HT-29 (cell line): ENCODE data around the gene SIRT4. TPM values are rescaled to one million over a fixed set of nuclear protein-coding genes. Genes with fewer than 3 reads are reported as not detected.

ENCODE experiments used
- DNase-seq: peaks from one replicate; pipeline ENCODE4 v3.0.0-alpha.2; 2015; ENCODE audit warnings: low spot score
- total RNA-seq: library from RNA; depleted of rRNA; stranded (reverse); fragments of >200 nt; shearing (Covaris generic); gene quantifications from 2 replicates; pipeline ENCODE4 v1.2.3, GENCODE V29; 2014

The SIRT4 gene
- total RNA-seq, 1 experiment from 2014 or later = 0.05 TPM

DNA sequence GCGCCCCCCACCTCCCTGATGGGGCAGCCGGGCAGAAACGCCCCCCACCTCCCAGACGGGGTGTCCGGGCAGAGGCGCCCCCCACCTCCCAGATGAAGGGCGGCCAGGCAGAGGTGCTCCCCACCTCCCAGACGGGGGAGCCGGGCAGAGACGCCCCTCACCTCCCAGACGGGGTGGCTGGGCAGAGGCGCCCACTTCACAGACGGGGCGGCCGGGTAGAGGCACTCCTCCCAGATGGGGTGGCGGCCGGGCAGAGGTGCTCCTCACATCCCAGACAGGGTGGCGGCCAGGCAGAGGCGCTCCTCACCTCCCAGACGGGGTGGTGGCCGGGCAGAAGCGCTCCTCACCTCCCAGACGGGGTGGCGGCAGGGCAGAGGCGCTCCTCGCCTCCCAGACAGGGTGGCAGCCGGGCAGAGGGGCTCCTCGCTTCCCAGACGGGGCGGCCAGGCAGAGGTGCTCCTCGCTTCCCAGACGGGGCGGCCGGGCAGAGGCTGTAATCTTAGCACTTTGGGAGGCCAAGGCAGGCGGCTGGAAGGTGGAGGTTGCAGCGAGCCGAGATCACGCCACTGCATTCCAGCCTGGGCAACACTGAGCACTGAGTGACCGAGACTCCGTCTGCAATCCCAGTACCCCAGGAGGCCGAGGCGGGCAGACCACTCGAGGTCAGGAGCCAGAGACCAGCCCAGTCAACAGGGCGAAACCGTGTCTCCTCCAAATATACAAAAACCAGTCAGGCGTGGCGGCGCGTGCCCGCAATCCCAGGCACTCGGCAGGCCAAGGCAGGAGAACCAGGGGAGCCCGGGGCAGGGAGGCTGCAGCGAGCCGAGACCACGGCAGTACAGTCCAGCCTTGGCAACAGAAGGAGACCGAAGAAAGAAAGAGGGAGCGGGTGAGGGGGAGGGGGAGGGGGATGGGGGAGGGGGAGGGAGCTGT is 23.7 kb upstream of the SIRT4 start:
- DNase-seq = no peak

DNA sequence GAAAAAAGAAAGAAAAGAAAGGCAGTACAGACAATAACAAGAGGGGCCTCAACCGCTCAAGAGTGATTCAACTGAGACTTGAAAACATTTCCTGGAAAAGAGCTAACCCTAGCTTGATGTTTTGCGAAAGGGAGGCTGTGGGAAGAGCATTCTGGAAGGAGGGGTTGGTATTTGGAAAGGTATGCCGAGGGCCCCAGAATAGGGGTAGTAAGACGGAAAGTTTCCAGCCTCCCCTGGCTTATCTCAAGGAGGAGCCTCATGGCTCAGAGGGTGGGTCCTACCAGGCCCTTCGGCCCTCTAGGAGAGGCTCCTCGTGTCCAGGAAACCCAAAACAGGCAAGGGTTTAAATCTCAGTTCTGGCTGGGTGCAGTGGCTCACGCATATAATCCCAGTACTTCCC is 18.8 kb upstream of the SIRT4 start:
- no peak for DNase-seq

- DNase-seq = no peak
Observed at GRCh38 chr12:120284381-120284780, 17.7 kb upstream of the SIRT4 start.

- no peak for DNase-seq
Observed at GRCh38 chr12:120286768-120287490, 15.2 kb upstream of the SIRT4 start.

- no peak for DNase-seq
Observed at GRCh38 chr12:120287491-120287890, 14.6 kb upstream of the SIRT4 start.

GRCh38 chr12:120290609-120291305 is 11.4 kb upstream of the SIRT4 start:
- peak; percentile 92 for DNase-seq

DNA sequence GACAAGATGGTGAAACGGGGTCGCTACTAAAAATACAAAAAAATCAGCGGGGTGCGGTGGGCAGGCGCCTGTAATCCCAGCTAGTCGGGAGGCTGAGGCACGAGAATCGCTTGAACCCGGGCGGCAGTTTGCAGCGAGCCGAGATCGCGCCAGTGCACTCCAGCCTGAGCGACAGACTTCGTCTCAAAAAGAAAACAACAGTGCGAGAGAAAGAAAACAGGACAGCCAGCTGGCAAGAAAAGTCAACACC is 9.8 kb upstream of the SIRT4 start:
- DNase-seq = no peak

DNA sequence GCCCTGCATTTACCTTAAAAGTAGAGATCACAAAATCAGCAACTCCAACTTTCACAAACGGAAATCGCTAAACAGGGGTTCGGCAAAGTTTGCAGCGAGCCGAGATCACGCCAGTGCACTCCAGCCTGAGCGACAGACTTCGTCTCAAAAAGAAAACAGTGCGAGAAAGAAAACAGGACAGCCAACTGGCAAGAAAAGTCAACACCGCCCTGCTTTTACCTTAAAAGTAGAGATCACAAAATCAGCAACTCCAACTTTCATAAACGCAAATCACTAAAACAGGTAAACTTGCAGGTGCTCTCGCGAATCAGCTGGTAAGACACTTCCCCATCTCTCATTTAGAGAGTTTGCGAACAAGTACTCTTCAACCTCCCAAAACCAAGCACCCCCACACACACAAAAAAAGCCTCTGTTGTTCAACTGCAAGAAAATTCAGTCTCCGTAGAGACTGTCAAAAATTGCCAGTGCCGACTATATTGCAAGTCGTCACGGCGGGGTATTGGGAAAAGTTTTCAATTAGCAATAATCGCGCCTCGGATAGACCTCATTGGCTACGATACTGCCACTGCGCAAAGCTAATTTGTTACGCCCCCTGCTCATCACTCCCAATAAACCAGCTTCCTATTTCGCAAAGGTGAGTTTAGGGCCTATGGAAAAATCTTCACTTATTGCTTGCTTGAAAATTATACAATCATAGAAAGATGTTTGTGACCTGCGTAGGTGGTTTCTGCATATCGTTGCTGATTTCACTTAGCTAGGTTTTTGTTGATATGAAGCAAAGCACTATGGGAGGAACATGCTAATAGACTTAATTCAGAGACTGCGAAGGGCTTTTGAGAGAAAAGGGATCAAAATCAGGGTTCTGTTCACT is 9.2 kb upstream of the SIRT4 start, which contains the start of gene RNU4-1:
Gene RNU4-1 (minus strand): TSS at position 577 of the 871 bp plus-strand sequence.
- peak; percentile 95 for DNase-seq

- DNase-seq = peak; percentile 42
Observed at GRCh38 chr12:120314220-120314619, 12.1 kb downstream of the SIRT4 start.

GRCh38 chr12:120316798-120317223 is 14.7 kb downstream of the SIRT4 start:
- no peak for DNase-seq

DNA sequence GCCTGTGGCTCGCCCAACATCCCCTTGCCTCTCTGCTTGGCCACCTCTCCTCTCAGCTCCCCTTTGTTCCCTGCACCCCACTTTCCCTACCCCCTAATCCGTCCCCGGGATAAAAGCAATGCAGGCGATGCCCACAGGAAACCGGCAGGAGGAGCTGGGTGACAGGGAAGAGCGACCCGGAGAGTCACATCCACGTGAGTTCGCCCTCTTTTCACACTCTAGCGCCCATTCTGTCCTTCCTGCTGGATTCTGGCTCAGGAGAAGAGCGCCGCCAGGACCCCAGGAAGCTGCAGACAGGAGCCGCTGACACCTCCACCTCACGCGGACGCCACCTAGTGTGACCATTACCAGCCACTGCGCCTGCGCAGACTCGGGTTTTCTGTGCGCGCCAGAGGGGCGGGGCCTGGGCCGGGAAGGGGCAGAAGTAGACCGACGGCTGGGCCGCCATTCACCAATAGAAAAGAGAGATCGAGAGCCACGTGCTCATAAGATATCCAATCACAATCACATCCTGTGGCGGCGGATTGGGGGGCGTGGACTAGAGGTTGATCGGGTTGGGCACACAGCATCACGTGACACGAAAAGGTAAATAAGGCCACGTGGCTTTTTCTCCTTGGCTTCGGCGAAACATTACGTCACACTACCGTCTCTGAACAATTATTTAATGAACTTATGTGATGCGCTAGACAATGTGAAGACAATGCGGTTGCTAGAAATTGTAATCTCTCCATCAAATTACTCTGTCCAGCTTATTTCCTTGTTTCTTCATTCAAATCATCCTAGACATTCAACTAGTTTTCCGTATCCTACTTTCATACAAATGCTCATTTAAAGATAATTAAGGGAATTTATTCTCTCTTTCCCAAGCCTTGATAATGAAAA is 15.3 kb downstream of the SIRT4 start:
- peak; percentile 99 for DNase-seq

DNA sequence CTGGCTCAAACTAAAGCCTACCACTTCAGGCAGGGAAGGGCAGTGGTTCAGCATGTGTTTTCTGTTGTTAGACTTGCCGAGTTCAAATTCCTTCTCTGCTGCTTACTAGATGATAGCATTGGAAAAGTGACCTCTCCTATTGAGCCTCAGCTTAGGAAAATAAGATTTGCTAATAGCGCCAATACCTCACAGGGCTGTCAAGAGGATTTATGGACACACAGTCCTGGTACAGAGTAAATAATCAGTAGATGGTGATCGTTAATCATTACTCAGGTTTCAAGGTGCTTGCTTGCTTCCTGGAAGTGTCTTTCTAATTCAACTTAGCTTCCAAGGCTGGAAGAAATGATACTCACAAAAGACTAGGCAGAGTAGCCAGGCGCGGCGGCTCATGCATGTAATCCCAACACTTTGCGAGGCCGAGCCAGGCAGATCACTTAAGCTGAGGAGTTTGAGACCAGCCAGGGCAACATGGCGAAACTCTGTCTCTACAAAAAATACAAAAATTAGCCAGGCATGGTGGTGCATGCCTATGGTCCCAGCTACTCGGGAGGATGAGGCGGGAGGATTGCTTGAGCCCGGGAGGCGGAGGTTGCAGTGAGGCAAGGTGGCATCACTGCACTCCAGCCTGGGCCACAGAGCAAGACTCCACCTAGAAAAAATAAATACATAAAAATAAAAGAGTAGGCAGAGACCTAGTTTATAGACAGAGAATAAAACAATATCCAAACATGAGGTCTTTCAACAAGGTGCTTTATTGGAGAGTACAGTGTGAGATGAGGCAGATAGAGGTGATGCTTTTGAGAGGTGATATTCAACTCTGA is 19.5 kb downstream of the SIRT4 start:
- peak; percentile 75 for DNase-seq

DNA sequence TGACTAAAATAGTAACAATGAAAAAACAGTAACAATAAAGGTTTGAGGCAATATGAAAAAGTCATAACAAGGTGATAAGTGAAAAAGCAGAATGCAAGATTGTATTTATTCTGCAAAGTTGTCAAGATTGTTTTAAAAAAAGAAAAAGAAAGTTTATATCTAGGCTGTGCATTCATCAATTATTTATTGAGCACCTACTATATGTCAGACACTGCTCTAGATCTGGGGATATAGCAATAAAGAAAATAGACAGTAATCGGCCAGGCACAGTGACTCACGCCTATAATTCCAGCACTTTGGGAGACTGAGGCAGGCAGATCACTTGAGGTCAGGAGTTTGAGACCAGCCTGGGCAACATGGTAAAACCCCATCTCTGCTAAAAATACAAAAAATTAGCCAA is 21.7 kb downstream of the SIRT4 start:
- DNase-seq = no peak

DNA sequence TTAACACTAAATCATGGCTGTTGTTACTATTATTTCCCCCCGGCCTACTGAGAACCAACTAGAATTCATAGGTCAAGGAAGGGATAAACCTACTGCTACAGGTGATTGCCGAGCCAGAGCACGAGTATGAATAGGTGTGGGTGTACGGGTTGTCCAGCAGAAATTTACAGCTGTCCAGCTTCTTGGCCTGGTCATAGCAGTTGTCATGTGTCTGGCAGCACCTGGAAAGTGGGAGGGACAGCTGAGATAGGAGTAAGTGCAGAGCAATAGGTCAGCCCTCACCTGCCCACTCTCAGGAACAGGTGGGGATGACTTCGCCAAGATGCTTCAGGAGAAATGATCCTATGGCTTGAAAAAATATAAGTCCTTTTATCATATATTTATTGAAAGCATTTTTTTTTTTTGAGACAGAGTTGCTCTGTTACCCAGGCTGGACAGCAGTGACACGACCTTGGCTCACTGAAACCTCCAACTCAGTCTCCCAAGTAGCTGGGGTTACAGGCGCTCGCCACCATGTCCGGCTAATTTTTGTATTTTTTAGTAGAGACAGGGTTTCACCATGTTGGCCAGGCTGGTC is 22.8 kb downstream of the SIRT4 start:
- no peak for DNase-seq

- DNase-seq = no peak
Observed at GRCh38 chr12:120327593-120327992, 25.5 kb downstream of the SIRT4 start, which contains the start of gene PLA2G1B. Gene PLA2G1B, minus strand, starts transcription at chr12:120327779. Its CDS starts 26 bp downstream, at chr12:120327753.

- DNase-seq = no peak
Observed at GRCh38 chr12:120328228-120328627, 26.1 kb downstream of the SIRT4 start.

GRCh38 chr12:120331390-120331789 is 29.3 kb downstream of the SIRT4 start:
- DNase-seq = no peak

DNA sequence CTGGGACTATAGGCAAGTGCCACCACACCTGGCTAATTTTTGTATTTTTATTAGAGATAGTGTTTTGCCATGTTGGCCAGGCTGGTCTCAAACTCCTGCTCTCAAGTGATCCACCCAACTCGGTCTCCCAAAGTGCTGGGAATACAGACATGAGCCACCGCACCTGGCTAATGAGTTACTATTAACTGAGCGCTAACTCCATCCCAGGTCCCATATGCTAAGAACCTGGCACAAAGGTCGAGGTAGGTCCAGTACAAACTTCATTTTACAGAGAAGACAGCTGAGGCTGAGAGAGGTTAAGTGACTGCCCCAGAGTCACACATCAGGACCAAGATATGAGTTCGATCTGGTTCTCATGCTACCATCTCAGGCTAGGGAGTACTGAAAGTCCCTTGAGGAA is 29.9 kb downstream of the SIRT4 start:
- no peak for DNase-seq

DNA sequence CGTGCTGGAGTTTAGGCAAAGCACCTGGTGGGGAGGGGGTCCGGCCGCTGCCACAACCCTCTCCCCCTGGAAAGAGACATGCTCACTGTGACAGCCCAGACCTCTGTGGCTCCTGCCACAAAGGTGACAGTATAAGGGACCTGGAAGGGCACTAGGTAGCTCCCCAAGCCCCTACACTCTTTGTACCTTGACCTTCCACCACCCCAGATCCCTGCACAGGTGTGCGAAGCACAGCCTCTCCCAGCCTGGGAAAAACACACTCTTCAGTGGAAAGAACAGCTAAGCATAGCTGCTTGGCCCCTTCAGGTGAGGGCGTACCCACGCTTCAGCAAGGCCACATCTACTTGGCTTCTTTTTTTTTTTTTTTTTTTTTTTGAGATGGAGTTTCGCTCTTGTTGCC is 30.4 kb downstream of the SIRT4 start:
- no peak for DNase-seq
